ENCODE data around the gene MISP3. TPM values are rescaled to one million over a fixed set of nuclear protein-coding genes. Genes with fewer than 3 reads are reported as not detected.

Gene MISP3
- total RNA-seq, 6 experiments from 2014 or later = 0.62 to 1.2 (median 0.88) TPM

DNA sequence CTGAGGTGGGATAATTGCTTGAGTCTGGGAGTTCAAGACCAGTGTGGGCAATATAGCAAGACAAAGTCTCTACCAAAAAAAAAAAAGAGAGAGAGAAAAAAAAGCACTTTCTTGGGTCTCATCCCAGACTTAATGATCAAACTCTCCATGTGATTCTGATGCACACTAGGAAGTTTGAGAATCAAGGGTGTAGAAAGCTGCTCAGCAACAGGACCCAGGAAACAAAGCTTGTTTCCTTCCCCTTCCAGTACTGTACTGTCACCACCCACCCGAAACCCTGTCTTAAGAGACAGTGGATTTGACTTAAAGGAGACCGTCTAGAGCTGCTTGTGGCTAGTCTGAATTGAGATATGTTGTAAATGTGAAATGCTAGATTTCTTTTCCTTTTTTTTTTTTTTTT lies 5.8 kb downstream of the MISP3 start:
- Mint-ChIP-seq H3K27ac (no peak overlapping the region; the same call in 1 of the 2 replicates), H3K9me3 (no peaks in the 10 kb centered on the region), H3K36me3 (ENCODE audit: low read depth) (no peaks in the 10 kb centered on the region), H3K4me1 (ENCODE audit: low read depth) (peaks cover 33% of the 10 kb centered on the region), H3K4me3 (no peak overlapping the region), H3K27me3 (ENCODE audit: insufficient read depth) (no peaks in the 10 kb centered on the region; the same call in 1 of the 2 replicates)
- no peak for DNase-seq
- TF ChIP-seq CTCF (IDR thresholded peaks at IDR 0.05) = no peak

DNA sequence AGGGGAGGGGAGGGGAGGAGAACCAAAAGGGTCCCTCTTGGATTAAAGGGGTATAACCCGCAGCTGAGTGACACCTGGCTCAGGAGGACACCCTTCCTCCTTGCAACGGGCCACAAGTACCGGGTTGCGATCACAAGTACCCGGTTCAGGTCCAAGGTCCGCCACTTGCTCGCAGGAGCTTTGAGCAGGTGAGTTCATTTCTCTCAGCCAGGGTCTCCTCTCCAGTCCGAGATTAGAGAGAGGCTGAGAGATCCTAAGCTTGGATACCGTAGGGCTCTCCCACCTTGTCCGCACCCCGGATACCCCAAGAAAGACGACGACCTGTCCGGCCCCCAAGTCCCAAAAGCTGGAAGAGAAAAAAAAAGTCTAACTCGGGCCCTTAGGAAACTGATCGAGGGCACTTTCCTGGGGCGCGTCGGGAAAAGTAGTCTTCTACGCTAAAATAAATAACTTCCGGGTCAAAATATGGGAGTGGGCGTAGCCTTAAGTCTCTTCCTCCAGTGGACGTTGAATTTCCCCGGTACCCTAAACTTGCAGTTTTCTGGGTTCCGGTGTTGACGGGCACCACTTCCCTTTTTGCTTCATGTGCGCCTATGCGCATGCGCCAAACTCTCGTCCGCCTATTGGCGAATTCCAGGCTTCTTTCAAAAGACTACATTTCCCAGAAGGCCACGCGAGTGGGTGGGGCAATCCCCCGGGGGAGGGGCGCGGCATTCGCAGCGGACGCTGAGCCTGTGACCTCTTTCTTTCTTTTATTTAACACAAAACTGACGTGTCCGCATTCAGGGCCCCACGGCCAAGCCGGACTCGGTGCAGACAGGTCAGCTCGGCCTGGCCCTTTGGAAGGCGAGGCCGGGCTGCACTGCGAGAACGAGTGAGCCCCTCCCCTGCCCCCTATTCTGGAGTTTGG lies 8.6 kb downstream of the MISP3 start:
- H3K36me3 Mint-ChIP-seq (ENCODE audit: low read depth) = no peaks in the 10 kb centered on the region
- DNase-seq = peak; percentile 100
- no peaks in the 10 kb centered on the region for H3K9me3 Mint-ChIP-seq
- H3K4me3 Mint-ChIP-seq = peak overlapping the region; percentile 96
- H3K27ac Mint-ChIP-seq = peak overlapping the region; percentile 91
- no peak for TF ChIP-seq CTCF (IDR thresholded peaks at IDR 0.05)
- no peaks in the 10 kb centered on the region; the same call in 1 of the 2 replicates for H3K27me3 Mint-ChIP-seq (ENCODE audit: insufficient read depth)
- peaks cover 16% of the 10 kb centered on the region for H3K4me1 Mint-ChIP-seq (ENCODE audit: low read depth)

DNA sequence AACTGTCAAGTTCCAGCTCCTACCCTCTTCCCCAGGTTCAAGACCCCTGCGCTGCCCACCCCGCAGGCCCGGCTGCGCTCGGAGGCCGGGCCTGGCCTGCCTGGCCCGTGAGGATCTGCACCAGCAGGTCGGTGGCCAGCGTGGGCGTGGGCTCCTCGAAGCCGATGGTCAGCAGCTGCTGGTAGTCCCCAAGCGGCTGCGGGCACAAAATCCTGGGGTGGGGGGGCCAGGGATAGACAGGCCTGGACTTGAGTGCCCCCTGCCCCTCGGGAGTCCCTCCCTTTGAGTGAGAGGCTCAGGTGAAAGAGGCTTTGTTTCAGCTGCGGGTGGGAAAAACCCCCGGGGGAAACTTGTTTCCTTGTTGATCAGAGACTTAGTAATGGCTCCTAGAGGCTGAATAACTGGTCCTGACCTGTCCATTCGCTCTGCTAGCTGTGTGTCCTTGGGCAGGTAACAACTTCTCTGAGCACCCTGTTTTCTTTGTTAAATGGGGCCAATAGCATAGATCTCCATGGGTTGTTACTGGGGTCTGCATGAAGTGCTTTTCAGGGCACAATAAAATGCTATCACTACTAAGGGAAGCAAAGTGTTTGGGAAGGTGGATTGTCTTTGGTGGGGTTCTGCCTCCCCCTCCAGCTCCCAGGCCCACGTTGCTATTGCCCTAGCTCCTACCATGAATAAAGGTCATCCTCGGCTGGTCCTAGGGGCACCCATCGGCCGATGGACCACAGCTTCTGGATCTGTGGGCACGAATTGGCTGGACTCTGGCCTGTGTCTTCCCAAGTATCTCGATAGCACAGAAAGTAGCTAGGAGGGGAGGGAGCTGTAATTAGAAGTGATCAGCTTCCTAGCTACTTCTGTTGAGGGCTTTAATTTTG lies 9.4 kb downstream of the MISP3 start:
- peak overlapping the region; percentile 91 for H3K27ac Mint-ChIP-seq
- no peaks in the 10 kb centered on the region for H3K9me3 Mint-ChIP-seq
- H3K4me3 Mint-ChIP-seq = peak overlapping the region; percentile 96
- H3K27me3 Mint-ChIP-seq (ENCODE audit: insufficient read depth) = no peaks in the 10 kb centered on the region; the same call in 1 of the 2 replicates
- no peak for DNase-seq
- no peaks in the 10 kb centered on the region for H3K36me3 Mint-ChIP-seq (ENCODE audit: low read depth)
- no peak for TF ChIP-seq CTCF (IDR thresholded peaks at IDR 0.05)
- peaks cover 16% of the 10 kb centered on the region for H3K4me1 Mint-ChIP-seq (ENCODE audit: low read depth)

GRCh38 chr19:14082675-14082960 lies 10.0 kb downstream of the MISP3 start:
- Mint-ChIP-seq H3K36me3 (ENCODE audit: low read depth) (no peaks in the 10 kb centered on the region), H3K27ac (peak overlapping the region; percentile 91), H3K4me1 (ENCODE audit: low read depth) (peaks cover 16% of the 10 kb centered on the region), H3K27me3 (ENCODE audit: insufficient read depth) (no peaks in the 10 kb centered on the region; the same call in 1 of the 2 replicates), H3K9me3 (no peaks in the 10 kb centered on the region), H3K4me3 (peak overlapping the region; percentile 96)
- no peak for DNase-seq
- no peak for TF ChIP-seq CTCF (IDR thresholded peaks at IDR 0.05)

GRCh38 chr19:14085309-14085995 lies 12.9 kb downstream of the MISP3 start, which contains the start of gene C19orf67:
TSS of gene C19orf67 (minus strand) at chr19:14085783. CDS start at chr19:14085627, 156 bp downstream.
- Mint-ChIP-seq H3K36me3 (ENCODE audit: low read depth) (peaks cover 4% of the 10 kb centered on the region), H3K4me1 (ENCODE audit: low read depth) (peaks cover 16% of the 10 kb centered on the region), H3K9me3 (no peaks in the 10 kb centered on the region), H3K27ac (no peak within 1 kb of the TSS), H3K4me3 (no peak within 1 kb of the TSS), H3K27me3 (ENCODE audit: insufficient read depth) (no peaks in the 10 kb centered on the region; the same call in 1 of the 2 replicates)
- TF ChIP-seq CTCF (IDR thresholded peaks at IDR 0.05) = no peak
- no peak for DNase-seq

All from HFFc6 (cell line).